PC-9 (cell line): ENCODE data around the gene FAM163A. TPM values are rescaled to one million over a fixed set of nuclear protein-coding genes. Genes with fewer than 3 reads are reported as not detected.
A peak's percentile ranks its signal among the peaks of the same experiment; 100 is the strongest.
"Not testable (repeated sequence)": the region's sequence is repeated elsewhere in the genome, so short reads cannot be mapped to it uniquely, and the experiment has no call there.

Source experiments
- Bru-seq: library from RNA; stranded (reverse); fragments of 400-500 nt; gene quantifications from one replicate; lab custom pipeline; 2021; lab: Mats Ljungman, UMichigan
- BruChase-seq, 2 experiments: library from RNA; stranded (reverse); fragments of 400-500 nt; gene quantifications; one replicate each; lab custom pipeline; 2021; lab: Mats Ljungman, UMichigan
- BruUV-seq: library from RNA; stranded (reverse); fragments of 400-500 nt; replicated peaks from 2 replicates; lab custom pipeline; 2021; lab: Mats Ljungman, UMichigan
- CTCF ChIA-PET: fragments of 300-600 bp; sonication (Branson Sonifier 250); formaldehyde crosslinking; loops from one replicate; lab custom pipeline; 2022; ENCODE audit warnings: antibody characterized with exemption; lab: Charles Lee
- POLR2A ChIA-PET: fragments of 300-600 bp; sonication (Branson Sonifier 250); formaldehyde crosslinking; loops from one replicate; lab custom pipeline; 2022; ENCODE audit warnings: antibody characterized with exemption; ENCODE audit not compliant: unreplicated experiment; lab: Charles Lee
- DNase-seq, 2 experiments: peaks; one replicate each; pipeline versions ENCODE4 v3.0.0 to v3.0.0-alpha.2; 2015 to 2022; ENCODE audit warnings: mixed read lengths in 1 of 2
- H2AFZ ChIP-seq: fragments of 200-600 bp; sonication (generic); 2 replicates; pipeline ENCODE4 v1.8.1; 2017; ENCODE audit warnings: antibody characterized with exemption
- H3F3A ChIP-seq: fragments of 200-600 bp; sonication (generic); 2 replicates; pipeline ENCODE4 v1.8.1; 2017; ENCODE audit warnings: antibody characterized with exemption, mild to moderate bottlenecking, low read depth; ENCODE audit not compliant: insufficient read depth
- H3K27ac ChIP-seq: fragments of 200-600 bp; sonication (generic); 2 replicates; pipeline ENCODE4 v1.6.1; 2016; ENCODE audit warnings: mixed run types
- H3K27me3 ChIP-seq: fragments of 200-600 bp; sonication (generic); 2 replicates; pipeline ENCODE4 v1.6.1; 2016; ENCODE audit warnings: low read depth, mixed run types; ENCODE audit not compliant: insufficient read depth
- H3K36me3 ChIP-seq: fragments of 200-600 bp; sonication (generic); 2 replicates; pipeline ENCODE4 v1.6.1; 2016; ENCODE audit warnings: low read depth, mixed run types
- H3K4me1 ChIP-seq: fragments of 200-600 bp; sonication (generic); replicated peaks from 2 replicates; pipeline ENCODE4 v1.6.1; 2016; ENCODE audit warnings: mixed run types; ENCODE audit not compliant: insufficient read depth
- H3K4me2 ChIP-seq: fragments of 200-600 bp; sonication (generic); 2 replicates; pipeline ENCODE4 v1.6.1; 2017; ENCODE audit warnings: mixed run types
- H3K4me3 ChIP-seq: fragments of 200-600 bp; sonication (generic); 2 replicates; pipeline ENCODE4 v1.6.1; 2016; ENCODE audit warnings: mixed run types
- H3K79me2 ChIP-seq: fragments of 200-600 bp; sonication (generic); 2 replicates; pipeline ENCODE4 v1.6.1; 2017; ENCODE audit warnings: low read depth, mixed run types
- H3K9me2 ChIP-seq: fragments of 200-600 bp; sonication (generic); 2 replicates; pipeline ENCODE4 v1.8.1; 2017; ENCODE audit warnings: mild to moderate bottlenecking; ENCODE audit not compliant: insufficient read depth
- H3K9me3 ChIP-seq: fragments of 200-600 bp; sonication (generic); 2 replicates; pipeline ENCODE4 v1.8.1; 2016; ENCODE audit warnings: low read depth; ENCODE audit not compliant: insufficient read depth
- H4K20me1 ChIP-seq: fragments of 200-600 bp; sonication (generic); 2 replicates; pipeline ENCODE4 v1.8.1; 2017; ENCODE audit not compliant: insufficient read depth
- CTCF ChIP-seq: fragments of 200-600 bp; sonication (generic); conservative IDR thresholded peaks from 2 replicates; pipeline ENCODE4 v1.6.1; 2017; ENCODE audit warnings: mixed run types, antibody characterized with exemption, mild to moderate bottlenecking, moderate library complexity
- EZH2 ChIP-seq: fragments of 200-600 bp; sonication (generic); IDR thresholded peaks from 2 replicates; pipeline ENCODE4 v1.8.0; 2017; ENCODE audit warnings: antibody characterized with exemption, low read depth
- intact Hi-C: fragments of 100-400 bp; cut with micrococcal nuclease; formaldehyde crosslinking; loops from one replicate; pipeline ENCODE4 v1.10.0; 2022; ENCODE audit not compliant: unreplicated experiment
- long read RNA-seq: library from polyadenylated mRNA; stranded (forward); transcript quantifications from one replicate; pipeline ENCODE4 v2.0.0, GENCODE V29; 2022
- total RNA-seq: library from RNA; stranded (reverse); gene quantifications from 2 replicates; pipeline ENCODE4 v1.2.3, GENCODE V29; 2021

The FAM163A gene
- total RNA-seq: not detected in 2 replicates
- Bru-seq, nascent RNA: not detected
- BruChase-seq, experiment 1, labeled RNA remaining after a 2-hour chase: not detected
- percentile 1 among the genes with signal in this experiment for BruChase-seq, experiment 2, labeled RNA remaining after a 6-hour chase
- long read RNA-seq: 0 reads

GRCh38 chr1:179742717-179743678 lies at the start of gene FAM163A:
FAM163A (plus strand) TSS chr1:179743291; CDS start chr1:179813098, 69,807 bp downstream.
- Histone ChIP-seq H3K9me2 (no peaks in the 10 kb centered on the region), H4K20me1 (no peaks in the 10 kb centered on the region), H3K9me3 (no peaks in the 10 kb centered on the region), H3K4me2 (no peak within 1 kb of the TSS), H3K27ac (no peak within 1 kb of the TSS), H3F3A (no peaks in the 10 kb centered on the region), H2AFZ (no peak within 1 kb of the TSS), H3K4me3 (no peak within 1 kb of the TSS), H3K36me3 (no peaks in the 10 kb centered on the region), H3K4me1 (no peaks in the 10 kb centered on the region), H3K27me3 (0 out of 2 replicates have a peak, but pooled peaks cover 15% of the 10 kb centered on the region), H3K79me2 (no peaks in the 10 kb centered on the region)
- TF ChIP-seq EZH2 (no peak), CTCF (no peak)
- CTCF ChIA-PET: no interaction called here
- no TSS peak for BruUV-seq
- DNase-seq: no peak
- intact Hi-C loops: no loop called here
- POLR2A ChIA-PET: no interaction called here

GRCh38 chr1:179694530-179694929 lies 48.6 kb upstream of the FAM163A start:
- H3K9me3 ChIP-seq, H3K79me2 ChIP-seq, H3K4me1 ChIP-seq, H3K27ac ChIP-seq, POLR2A ChIA-PET, H3K9me2 ChIP-seq, H2AFZ ChIP-seq, intact Hi-C loops, H3K4me3 ChIP-seq, DNase-seq, H3F3A ChIP-seq, CTCF ChIA-PET, H3K36me3 ChIP-seq, BruUV-seq, H4K20me1 ChIP-seq: not testable (repeated sequence)
- Histone ChIP-seq H3K4me2 (0 out of 2 replicates have a peak overlapping the region, but pooled peaks have one; percentile 16), H3K27me3 (peaks cover 41% of the 10 kb centered on the region)

DNA sequence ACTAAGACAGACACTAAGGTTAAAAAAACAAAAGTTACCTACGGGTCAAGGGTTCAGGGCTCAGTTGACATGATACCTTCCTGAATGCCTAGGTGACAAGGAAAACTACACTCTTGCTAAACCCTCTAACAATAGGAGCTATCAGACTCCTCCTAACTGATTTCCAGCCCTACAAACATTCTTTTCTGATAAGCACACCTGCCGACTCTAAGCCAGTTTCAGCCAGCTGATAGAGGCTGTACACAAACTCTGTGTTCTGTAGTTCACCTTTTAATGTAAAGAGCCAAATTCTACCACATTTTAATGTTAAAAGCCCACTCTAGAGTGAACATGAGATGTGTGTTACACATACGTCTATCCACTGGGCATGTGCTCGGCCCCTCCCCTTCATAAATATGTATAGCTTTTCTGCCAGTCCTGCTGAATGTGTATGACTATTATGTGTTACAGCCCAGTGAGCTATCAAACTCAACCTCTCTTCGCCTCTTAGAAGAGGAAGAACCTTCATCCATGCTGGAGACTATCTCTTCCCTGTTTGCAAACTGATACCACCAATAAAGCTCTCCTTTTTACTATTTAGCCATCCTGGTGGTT lies 40.0 kb upstream of the FAM163A start:
- Histone ChIP-seq H3K9me2 (no peaks in the 10 kb centered on the region), H3K27ac (no peak overlapping the region), H3K27me3 (0 out of 2 replicates have a peak, but pooled peaks cover 7% of the 10 kb centered on the region), H3F3A (no peaks in the 10 kb centered on the region), H4K20me1 (no peaks in the 10 kb centered on the region), H2AFZ (no peak overlapping the region), H3K9me3 (no peaks in the 10 kb centered on the region), H3K4me2 (no peak overlapping the region), H3K4me3 (no peak overlapping the region), H3K79me2 (no peaks in the 10 kb centered on the region), H3K4me1 (no peaks in the 10 kb centered on the region), H3K36me3 (no peaks in the 10 kb centered on the region)
- no peak for DNase-seq
- TF ChIP-seq EZH2 (no peak), CTCF (no peak)
- ChIA-PET CTCF (no interaction called here), POLR2A (no interaction called here)
- no TSS peak for BruUV-seq
- intact Hi-C loops: loop anchor here (10.0 kb wide), 2 partner anchors 712 to 1162 kb away; no protein-coding TSS in a partner anchor
